CD4-positive, alpha-beta T cell treated with Interferon gamma for 1 hour (primary cell): ENCODE data around the gene MRPL28.
"Not testable (repeated sequence)": the region's sequence is repeated elsewhere in the genome, so short reads cannot be mapped to it uniquely, and the experiment has no call there.

Source experiments
- DNase-seq: peaks from one replicate; pipeline ENCODE4 v3.0.0-alpha.2; 2020

The MRPL28 gene

DNA sequence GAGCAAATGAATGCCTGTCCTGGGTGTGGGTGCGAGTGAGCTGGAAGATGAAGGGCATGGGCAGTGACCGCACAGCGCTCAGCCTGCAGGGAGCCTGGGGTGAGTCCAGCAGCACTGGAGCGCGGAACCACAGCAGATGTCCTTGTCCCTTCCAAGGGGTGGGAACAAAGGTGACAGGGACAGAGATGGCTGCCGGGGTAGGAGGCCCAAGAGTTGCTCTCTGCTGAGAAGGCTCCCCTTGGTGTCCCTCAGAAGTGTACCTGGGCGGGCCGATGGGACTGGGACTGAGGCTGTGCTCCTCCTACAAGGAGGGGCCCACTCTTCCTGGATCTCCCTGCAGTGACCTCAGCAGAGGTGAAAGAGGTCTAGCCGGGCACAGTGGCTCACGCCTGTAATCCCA lies 19.0 kb upstream of the MRPL28 start:
- no peak for DNase-seq

DNA sequence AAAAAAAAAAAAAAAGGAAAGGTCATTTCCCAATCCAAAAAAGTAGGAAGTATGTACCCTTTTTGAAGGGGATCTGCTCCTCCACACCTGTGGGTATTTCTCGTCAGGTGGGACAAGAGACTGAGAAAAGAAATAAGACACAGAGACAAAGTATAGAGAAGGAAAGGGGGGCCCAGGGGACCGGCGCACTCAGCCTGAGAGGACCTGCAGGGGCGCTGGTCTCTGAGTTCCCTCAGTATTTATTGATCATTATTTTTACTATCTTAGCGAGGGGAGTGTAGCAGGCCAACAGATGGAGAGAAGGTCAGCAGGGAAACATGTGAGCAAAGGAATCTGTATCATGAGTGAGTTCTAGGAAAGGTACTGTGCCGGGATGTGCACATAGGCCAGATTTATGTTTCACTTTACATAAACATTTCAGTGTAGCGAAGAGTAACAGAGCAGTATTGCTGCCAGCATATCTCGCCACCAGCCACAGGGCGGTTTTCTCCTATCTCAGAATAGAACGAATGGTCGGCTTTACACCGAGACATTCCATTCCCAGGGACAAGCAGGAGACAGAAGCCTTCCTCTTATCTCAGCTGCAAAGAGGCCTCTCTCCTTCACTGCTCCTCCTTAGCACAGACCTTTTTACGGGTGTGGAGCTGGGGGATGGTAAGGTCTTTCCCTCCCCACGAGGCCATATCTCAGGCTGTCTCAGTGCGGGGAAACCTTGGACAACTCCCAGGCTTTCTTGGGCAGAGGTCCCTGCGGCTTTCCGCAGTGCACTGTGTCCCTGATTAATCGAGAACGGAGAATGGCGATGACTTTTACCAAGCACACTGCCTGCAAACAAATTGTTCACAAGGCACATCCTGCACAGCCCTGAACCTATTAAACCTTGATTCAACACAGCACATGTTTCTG lies 17.7 kb upstream of the MRPL28 start:
- not testable (repeated sequence) for DNase-seq

DNA sequence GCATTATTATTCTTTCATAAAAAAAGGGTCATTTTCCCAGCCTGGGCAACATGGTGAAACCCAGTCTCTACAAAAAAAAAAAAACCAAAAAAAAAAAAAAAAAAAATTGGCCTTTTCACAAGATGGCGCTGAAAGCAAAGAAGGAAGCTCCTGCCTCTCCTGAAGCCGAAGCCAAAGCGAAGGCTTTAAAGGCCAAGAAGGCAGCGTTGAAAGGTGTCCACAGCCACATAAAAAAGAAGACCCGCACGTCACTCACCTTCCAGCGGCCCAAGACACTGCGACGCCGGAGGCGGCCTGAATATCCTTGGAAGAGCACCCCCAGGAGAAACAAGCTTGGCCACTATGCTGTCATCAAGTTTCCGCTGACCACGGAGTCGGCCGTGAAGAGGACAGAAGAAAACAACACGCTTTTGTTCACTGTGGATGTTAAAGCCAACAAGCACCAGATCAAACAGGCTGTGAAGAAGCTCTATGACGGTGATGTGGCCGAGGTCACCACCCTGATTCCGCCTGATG lies 16.4 kb upstream of the MRPL28 start:
- no peak for DNase-seq

DNA sequence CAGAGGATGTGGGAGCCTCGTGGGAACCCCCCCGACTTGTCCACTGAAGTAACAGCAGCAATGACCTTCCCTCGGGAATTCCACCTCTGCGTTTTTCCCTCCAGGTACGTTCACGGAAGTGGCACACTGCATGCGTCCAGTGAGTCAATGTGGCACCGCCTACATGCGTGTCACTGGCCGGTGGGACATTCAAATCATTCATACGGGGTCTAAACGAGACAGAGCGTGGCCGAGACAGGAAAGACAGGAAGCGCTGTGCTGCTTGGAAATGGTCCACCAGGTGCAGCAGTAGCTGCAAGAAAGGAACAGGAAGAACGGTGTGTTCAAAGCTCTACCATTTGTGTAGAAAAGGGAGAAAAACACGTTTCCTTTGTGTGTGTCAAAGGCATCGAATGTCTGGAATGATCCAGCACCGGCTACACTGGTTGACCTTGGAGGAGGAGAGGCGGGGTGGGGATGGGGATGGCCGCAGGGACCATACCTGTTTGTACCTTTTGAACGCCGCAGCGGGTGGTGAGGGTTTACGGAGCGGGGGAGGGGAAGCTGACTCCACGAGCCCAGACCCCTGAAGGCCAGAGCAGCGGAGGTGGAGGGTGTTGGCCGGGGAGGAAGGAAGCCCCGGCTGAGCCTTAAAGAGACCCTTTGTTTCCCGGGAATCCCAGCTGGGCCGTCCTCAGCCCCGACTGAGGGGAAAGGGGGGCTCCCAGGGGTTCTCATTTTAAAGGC lies 13.2 kb upstream of the MRPL28 start:
- peak; percentile 27 for DNase-seq

GRCh38 chr16:381789-382717 lies 11.7 kb upstream of the MRPL28 start, which contains the start of gene PGAP6:
Gene PGAP6, minus strand, starts transcription at chr16:381978. Its CDS starts 157 bp downstream, at chr16:381821.
- peak; percentile 59 for DNase-seq

GRCh38 chr16:381012-381788 lies 10.9 kb upstream of the MRPL28 start:
- DNase-seq: peak; percentile 27

GRCh38 chr16:380762-381011 lies 10.3 kb upstream of the MRPL28 start:
- no peak for DNase-seq

- no peak for DNase-seq
These were observed 9.8 kb upstream of the MRPL28 start for GRCh38 chr16:379961-380761.

- no peak for DNase-seq
These were observed 9.0 kb upstream of the MRPL28 start for GRCh38 chr16:379183-379960.

- no peak for DNase-seq
These were observed 8.5 kb upstream of the MRPL28 start for GRCh38 chr16:378821-379182.

DNA sequence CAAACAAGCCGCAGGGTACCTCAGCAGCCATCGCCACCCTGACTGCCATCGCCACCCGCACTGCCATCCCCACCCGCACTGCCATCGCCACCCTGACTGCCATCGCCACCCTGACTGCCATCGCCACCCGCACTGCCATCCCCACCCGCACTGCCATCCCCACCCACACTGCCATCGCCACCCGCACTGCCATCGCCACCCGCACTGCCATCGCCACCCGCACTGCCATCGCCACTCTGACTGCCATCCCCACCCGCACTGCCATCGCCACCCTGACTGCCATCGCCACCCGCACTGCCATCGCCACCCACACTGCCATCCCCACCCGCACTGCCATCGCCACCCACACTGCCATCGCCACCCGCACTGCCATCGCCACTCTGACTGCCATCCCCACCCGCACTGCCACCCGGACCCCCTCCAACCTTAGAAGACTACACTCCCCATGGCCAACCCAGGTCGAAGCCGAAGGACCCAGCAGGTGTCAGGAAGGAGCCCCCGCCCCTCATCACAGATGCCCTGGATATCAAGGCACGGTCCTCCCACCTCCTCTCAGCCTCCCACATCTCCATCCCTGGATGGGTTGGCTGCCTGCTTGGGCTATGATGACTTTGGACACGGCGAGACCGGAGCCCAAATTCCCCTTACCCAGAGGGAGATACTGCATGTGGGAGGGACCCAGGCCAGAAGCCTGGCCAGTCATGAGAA lies 7.9 kb upstream of the MRPL28 start:
- not testable (repeated sequence) for DNase-seq

DNA sequence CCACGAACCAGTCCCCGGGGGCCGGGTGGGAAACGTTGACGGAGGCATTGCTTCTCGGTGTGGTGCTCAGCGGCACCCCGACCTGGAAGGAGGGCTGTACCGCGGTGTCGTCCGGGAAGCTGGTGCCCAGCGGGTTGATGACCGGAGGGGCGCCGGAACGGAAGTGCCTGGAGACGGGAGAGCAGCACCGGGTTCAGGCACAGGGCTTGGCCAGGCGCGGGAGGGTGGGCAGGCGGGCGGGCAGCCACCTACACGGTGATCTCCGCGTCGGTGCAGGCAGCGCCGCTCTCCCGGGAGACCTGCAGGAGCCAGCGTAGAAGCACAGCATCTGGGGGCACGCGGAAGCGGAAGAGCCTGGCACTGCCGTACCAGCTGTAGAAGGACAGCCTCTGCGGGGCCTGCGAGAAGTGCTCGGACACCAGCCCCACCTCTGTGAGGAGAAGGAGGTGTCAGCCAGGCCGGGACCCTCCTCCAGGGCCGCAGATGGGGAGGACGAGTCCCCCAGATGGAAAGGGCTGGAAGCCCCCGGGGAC lies 7.1 kb upstream of the MRPL28 start:
- no peak for DNase-seq

GRCh38 chr16:376817-377418 lies 6.6 kb upstream of the MRPL28 start:
- DNase-seq: no peak

GRCh38 chr16:375927-376816 lies 5.8 kb upstream of the MRPL28 start:
- DNase-seq: no peak

- DNase-seq: no peak
These were observed 4.9 kb upstream of the MRPL28 start for GRCh38 chr16:375212-375611.

DNA sequence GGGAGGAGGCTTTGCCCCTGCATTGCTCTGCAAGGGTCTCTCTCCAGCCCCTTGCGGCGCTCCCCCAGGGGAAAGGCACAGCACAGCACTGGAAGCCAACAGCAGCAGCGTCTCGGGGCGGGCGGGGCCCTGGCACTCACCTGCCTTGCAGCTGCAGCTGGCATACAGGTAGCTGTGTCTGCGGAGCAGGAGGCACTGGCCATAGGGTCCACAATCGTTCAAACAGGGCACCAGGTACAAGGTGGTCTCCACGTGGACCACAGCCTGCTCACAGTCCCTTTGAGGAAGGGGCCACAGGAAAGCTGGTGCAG lies 4.2 kb upstream of the MRPL28 start:
- no peak for DNase-seq

DNA sequence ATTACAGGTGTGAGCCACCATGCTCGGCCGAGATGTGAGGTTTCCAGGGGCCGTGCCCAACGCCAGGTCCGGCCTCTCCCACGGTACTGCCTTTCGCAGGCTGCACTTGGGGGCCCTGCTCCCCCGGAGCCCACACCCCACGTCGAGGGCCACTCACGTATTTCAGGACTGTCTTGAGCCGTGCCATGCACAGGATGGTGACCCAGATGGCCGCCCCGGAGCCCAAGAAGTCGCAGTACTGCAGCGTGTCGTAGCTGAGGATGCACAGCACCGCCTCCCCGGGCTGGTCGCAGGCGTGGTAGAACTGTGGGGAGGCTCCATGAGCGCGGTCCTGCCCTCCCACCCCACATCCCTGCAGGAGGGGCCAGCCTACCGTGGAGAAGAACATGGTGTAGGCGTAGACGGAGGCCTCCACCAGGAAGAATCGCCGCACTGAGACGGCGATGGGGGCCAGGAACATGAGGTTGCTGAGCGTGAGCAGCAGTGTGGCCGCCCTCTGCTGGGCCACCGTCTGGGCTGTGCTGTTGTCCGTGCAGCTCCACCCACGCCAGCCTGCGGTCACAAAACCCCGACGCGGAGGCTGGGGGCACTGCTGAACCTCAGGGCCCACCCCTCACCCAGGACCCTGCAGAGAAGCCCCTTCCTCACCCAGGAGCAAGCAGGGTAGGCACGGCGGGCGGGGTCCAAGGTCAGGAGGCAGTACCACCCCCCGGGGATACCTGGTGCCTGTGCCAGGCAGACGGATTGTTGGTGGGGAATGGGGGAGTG lies 3.7 kb upstream of the MRPL28 start:
- no peak for DNase-seq
